ENCODE data around the gene LTB4R.
A peak's percentile ranks its signal among the peaks of the same experiment; 100 is the strongest.
"Not testable (repeated sequence)": the region's sequence is repeated elsewhere in the genome, so short reads cannot be mapped to it uniquely, and the experiment has no call there.

The LTB4R gene

DNA sequence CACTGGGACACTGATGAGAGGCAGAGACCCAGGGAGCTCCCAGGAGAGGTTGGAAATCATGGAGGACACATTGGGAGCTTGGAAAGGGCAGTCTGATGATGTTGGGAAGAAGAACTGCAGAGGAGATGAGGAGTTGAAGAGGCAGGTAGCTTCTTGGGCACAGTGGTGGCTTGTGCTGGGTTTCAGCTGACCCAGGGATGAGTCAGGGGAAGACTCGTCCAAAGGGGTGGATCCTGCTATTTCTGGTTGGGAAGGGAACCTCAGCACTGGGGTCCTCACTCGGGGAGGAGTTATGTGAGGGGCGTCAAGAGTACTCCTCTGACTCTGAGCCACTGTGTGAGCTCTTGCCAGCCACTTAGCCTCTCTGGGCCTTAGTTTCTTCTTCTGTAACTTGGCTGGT is 12.0 kb downstream of the LTB4R start:
- DNase-seq (ENCODE audit: low read depth in 2 of 2) = no peak

DNA sequence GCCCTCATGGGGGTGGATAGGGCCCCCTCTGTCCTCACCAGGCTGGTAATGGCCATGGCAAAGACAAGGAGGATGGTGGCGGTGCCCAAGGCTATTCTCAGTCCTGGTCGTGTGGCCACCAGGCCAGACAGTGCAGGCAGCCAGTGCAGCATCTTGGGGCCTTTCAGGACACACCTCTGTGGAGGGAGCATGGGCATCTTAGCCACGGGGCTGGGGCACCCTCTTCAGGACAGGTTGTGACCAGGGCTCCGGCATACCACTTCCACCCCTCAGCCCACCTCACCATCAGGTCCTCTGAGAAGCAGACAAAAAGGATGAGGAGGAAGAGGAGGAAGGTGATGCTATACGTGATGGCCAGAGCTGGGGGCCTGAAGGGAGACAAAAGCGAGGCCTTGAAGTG is 12.7 kb downstream of the LTB4R start:
- DNase-seq (ENCODE audit: low read depth in 2 of 2) = no peak

DNA sequence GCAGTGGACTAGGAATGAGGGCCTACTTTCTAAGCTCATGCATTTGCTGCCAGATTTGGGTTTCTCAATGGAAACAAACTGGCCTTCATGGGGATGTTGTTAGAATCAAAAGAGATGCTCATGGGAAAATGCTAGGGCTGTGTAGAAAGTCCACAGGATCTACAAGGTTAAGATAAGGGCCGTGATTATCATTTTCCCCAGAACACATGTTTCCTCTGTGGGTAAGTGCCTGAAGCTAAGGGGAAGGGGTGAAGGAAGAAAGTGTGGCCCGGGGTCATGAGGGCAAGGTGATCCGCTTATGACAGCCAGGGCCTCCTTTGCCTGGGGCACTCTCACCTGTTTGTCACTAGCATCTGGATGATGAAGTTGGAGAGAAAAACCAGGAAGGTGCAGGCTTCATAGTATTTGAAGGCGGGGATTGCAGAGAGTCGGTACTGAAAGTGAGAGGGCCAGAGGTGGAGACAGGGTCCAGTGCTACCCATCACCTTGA is 13.8 kb downstream of the LTB4R start:
- no peak for DNase-seq (ENCODE audit: low read depth in 2 of 2)

DNA sequence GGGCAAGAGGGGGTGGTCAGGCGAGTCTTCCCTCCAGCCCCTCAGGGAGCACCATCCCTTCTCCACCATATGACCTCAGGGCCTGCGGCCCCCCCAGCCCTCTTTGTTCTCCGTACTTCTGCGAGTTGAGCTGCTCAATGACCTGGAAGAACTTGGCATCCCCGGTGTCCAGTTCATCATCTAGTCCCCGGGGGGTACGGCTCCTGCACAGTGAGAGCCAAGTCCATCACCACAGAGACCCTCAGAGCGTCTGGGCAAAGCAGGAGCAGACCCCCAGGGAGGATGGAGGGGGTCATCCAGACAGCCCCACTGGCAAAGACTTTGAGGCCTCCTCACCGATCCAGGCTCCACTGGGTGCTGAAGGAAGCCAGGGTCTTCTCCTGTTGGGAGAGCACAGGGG is 14.7 kb downstream of the LTB4R start:
- DNase-seq (ENCODE audit: low read depth in 2 of 2) = no peak

DNA sequence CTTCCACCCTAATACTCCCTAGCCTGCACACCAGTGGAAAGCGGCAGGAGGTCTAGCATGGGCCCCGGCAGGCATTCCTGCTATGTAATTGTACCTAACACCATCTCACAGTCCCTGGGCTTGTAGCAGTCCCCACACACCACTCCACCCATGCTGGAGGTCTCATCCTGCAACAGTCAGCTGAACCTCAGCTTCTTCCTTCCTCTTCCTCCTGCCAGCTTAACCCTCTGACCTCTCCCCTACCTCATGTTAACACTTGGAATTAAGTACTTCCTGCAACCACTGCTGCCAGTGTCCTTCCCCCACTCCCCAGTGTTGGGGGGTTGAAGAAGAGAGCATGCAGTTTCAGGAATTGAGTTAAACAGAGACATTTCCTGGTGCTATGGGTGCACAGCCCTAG is 16.0 kb downstream of the LTB4R start:
- DNase-seq (ENCODE audit: low read depth in 2 of 2) = no peak

DNA sequence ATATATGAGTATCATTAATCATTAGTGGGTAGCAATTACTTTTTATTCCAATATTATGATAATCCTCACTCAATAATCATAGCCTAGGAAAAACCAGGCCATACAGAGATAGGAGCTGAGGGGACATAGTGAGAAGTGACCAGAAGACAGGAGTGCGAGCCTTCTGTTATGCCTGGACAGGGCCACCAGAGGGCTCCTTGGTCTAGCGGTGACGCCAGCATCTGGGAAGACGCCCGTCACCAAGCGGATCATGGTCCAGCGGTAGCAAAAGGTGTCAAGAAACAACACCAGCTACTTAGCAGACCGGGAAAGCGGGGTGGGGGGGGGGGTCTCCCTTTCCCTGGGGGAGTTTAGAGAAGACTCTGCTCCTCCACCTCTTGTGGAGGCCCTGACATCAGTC is 16.6 kb downstream of the LTB4R start:
- not testable (repeated sequence) for DNase-seq (ENCODE audit: low read depth in 2 of 2)

DNA sequence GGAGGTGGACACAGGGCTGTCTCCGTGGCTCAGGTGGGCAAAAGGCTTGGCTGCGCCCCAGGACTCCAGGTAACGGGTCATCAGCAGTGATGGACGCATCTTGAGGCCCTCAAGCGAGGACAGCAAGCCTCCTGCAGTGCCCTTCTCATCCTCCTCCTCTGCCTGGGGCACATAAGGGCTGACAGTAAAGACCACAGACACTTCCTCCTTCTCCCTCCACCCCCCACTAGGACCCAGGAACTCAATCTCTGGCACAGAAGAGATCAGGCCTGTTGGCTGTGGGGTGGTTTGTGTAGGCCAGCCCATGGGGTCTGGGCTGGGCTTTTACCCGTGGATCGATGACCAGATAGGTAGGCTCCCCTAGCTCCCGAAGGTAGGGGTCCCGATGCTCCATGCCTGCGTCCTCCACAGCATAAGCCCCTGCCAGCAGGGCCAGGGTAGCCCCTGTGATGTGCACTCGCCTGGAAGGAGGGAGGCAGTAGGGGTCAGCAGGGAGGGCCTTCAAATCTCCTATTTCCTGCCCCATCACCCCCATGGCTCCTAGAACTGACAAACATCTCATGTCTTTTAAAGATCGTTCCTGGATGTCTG is 17.9 kb downstream of the LTB4R start:
- no peak for DNase-seq (ENCODE audit: low read depth in 2 of 2)

DNA sequence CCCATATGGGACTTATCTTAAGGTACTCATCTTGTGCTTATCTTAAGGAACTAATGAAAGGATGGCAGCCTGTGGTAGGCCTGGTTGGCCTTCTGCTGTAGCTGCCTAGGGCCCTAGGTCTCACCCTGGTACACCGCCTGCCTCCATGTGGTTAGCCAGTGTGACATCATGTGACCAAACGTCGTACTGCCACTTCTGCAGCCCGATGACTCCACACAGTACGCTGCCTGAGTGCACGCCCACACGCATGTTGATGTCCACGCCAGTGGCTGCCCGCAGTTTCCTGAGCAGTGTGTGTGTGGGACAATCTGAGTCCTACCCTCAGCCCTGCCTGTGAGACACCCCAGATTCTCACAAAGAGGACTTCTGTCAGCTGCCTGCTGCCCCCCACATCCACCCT is 18.4 kb downstream of the LTB4R start:
- peak; percentile 60 to 72 for DNase-seq (ENCODE audit: low read depth in 2 of 2)

DNA sequence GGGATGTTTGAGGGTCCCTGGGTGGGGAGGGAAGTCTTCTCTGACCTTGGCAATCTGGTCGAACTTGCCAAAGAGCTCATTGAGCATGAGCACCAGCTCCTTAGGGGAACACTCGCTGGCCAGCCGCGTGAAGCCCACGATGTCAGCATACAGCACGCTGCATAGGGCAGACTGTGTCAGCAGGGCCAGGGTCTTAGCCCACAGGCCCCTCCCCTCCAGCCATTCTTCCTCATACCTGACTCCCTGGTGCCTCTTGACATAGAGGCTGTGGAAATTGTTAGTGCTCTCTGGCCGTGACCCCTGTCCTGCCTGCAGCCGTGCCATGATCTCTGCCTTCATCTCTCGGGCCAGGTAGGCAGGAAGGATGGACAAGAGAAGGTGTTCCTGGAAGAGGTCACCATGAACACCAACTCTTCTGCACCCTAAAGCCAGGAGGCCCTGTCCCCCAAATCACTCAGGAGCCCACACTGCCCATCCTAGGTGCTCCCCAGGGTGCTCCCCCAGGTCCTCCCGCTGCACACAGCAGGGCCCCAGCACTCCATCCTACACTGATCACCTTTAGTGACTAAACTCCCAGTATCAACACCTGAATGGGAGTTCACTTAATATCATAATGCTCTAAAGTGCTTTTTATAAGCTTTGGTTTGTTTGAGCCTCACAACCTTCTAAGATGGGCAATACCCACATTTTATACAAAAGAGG is 19.8 kb downstream of the LTB4R start:
- DNase-seq (ENCODE audit: low read depth in 2 of 2) = no peak

DNA sequence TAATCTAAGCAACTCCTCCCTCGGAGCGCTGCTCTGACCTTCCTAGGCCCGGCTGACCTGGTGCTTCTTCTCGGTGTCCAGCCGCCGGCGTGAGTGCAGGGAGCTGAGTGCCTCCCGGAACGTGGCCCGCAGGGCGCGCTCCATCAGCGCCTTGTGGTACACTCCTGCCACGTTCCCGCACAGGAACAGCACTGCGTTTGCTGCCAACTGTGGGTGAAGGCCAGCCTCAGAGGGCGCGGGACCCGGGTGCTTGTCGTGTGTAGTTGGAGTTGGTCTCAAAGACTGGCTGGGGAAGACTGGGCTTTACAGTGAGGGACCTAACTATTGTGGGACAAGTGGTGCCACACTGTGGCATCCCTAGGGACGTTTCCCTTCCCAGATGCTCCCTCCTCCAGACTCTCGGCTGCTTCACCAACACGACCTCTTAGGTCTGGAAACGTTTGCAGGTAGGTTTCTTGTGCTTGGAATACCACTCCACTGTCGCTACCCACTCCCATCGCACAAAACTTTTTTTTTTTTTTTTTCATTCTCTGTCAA is 20.5 kb downstream of the LTB4R start:
- no peak for DNase-seq (ENCODE audit: low read depth in 2 of 2)

DNA sequence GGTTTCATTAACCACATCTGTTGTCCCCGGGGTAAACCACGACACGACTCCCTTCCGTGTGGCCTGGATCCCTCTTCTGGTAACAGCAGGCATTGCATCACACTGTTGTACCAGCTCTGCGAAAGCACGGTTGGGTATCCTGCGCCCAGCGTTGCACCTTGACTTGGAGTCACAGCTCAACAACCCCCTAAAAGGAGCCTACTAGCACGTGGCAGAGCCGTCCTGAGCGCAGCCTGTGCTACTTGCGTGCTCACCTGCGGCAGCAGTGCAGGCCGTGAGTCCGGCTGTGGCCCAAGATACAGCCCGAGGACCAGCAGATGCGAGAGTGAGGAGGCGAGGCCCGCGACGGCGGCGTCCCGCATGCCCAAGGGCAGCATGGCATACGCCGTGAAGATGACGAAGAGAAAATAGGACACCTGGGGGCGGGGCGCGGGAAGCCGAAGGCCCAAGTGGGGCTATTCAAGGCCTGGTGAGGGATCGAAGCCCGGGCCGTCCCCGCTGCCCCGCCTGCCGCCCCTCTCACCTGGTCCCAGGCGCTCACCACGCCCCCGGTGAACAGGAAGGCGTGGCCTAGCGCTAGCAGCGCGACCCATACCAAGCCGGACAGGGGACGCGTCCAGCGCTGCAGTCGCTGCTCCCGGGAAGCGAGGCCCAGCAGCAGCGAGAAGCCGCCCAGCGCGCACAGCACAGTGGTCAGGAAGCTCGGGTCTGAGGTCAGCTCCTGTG is 21.1 kb downstream of the LTB4R start:
- DNase-seq (ENCODE audit: low read depth in 2 of 2) = peak; percentile 74 to 81

DNA sequence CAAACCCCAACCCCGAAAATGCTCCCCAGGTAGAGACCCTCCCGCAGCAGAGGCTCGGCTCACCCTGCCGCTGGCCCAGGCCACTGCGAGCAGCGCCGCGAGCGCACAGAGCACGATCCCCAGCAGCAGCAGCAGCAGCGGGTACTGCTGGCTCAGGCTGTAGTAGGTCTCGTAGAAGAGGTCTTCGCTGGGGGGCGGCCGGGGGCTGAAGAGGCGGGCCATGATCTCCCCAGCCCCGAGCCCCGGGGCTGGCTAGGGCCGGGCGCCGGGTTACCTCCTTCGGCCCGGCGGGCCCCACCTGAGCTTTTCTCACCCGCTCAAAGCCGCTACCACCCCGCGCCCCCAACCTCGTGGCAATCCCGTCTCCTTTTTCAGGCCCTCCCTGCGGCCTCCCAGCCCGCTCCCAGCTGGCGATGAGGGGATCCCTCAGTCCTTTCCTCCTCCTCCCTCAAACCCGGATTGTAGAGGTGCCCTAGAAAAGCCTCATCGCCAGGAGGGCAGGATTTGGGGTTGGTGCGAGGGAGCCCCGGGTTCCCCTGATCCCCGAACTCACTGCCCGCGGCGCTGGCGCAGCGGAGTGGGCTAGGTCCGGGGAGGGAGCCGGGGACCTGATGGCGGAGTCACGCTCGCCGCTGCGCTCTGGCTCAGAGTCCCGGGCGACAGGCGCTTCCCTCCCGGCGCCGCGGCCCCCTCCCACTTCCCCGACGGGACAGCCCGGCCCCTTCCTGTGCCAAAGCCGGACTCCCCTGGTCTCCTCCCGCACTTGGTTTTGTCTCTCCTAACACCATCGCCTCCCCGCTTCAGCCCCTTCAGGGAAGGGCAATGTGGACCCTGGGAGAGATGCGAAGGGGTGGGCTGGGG is 23.4 kb downstream of the LTB4R start, which contains the start of gene ADCY4:
Gene ADCY4 (minus strand): TSS at position 641 of the 861 bp plus-strand sequence. CDS start 419 bp downstream, at position 222.
- DNase-seq (ENCODE audit: low read depth in 2 of 2) = no peak

DNA sequence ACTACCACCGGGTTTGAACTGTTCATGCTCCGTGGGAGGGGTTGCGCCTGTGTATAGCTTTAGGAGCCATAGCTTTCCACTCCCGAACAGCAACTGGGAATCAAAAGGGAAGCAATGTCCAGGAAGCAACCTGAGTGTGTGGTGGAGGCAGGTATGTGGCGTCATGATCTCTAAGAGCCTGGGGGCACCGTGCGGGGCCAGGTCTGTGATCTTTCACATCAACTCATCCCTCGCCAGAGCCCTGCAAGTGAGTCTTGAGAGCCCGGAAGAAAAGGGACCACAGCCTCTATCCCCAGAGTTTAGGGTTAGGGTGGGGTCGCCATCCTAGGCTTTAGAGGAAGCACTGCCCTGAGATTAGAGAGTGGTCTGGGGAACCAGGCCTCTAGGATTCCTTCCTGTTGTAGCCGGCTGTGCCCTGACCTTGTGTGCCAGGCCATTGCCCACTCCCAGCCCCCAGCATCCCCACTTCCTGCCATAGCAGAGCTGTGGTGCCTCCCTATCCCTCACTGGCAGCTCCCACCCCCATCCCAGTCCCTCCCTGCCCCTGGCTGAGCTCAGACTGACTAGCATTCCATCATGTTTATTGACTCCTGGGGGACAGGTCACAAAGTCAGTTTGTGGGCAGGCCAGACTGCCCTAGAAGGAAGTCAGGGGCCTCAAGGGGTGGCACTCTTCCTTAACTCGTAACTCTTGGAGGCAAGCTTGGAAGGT is 24.3 kb downstream of the LTB4R start:
- DNase-seq (ENCODE audit: low read depth in 2 of 2) = no peak

DNA sequence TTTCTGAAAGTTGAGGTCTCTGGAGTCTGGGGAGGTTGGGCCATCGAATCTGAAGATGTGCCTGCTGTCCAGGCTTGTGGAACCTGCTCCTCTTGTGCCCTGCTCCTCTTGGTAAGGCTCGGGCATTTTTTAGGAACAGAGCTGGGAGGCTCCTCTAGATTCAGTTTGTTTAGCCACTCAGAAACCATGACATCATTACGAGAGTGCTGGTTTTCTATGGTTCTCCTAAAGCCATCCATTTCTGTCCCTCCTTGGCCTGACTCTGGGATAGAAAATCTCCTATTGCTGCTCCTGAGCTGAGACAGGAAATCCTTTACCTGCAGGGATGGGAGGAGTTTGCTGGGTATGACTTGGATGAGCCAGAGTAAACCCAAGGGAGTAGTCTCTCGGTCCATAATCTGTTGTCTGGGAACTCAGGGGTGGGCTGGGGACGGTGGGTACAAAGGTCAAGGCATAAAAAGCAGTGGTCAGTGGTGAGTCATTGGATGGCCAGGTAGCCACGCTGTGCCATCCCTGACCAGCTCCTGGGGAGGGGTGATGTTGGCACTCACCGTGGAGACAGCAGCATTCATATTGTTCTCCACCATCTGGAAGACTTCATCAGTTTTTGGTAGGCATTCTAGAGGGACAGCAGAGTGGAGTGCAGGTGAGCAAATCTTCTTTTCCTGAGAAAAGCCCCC is 26.0 kb downstream of the LTB4R start:
- no peak for DNase-seq (ENCODE audit: low read depth in 2 of 2)

DNA sequence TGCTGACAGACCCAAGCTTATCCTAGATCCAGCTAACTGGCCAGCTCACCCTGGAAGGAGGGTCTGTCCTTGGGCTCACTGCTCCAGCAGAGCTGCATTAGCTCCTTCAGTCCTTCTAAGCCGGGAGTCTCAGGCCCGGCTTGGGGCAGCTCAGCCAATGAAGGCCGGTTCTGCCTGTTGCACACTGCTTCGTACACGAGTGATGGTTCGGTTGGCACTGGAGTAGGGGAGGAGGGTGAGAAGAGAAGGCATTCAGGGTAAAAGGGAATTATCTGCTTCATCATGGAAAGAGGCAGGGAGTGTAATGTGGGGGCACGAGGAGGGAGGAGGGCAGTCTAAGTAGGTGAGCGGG is 26.5 kb downstream of the LTB4R start:
- no peak for DNase-seq (ENCODE audit: low read depth in 2 of 2)

DNA sequence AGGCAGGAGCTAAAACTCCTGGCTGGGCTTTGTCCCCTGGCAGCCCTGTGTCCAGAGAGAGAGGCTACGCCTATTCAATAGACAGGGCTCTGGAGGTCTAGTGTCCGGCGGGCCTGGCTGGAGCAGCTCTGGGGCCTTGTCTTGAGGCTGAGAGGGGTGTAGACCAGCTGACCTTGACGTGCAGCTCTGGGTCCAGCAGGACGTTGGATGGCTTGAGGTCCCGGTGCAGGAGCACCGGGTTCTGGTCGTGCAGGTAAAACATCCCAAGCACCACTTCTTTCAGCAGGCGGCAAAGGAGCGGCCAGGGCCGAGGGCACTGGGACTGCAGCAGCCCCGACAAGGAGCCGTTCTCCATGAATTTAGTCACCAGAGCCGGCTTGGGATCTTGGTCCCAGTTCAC is 27.5 kb downstream of the LTB4R start:
- no peak for DNase-seq (ENCODE audit: low read depth in 2 of 2)

DNA sequence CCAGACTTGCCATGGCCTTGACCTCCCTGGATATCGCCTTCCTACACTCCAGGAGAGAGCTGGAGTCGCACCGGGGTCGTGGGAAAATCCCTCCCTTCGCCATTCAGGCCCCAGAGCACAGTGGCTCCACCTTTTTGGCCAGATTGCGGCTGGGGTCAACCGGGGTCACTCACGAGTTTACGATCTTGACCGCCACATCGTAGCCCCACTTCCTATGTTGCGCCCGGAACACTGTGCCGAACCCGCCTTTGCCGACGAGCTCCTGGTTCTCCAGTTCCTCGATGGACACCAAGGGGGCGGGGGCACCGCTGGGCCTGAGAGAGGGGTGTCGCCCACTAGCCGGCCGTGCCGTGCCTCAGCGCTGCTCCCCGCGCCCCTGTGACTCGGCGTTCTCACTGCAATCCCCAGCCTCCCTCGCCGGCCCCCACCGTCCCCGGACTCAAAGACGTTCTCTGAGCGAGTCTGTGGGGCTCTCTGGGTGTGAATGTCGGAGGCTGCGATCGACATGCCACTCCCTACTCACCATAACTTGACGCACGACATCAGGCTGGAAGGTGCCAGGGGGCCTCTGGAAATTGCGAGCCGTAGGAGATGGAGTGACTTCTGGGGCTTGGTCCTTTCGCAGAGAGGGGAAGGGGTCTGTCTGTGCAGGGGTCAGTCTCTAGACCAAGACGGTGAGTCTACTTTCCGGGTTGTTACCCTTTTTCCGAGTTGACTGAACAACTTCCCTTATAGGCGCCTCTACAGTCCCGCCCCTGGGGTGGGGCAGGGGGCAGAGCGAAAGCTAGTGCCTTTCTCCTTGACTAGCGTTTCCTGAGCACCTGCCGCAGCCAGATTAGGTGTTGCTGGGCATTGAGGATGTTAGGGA is 28.2 kb downstream of the LTB4R start, which contains the start of gene RIPK3:
Gene RIPK3 (minus strand): TSS at position 708 of the 868 bp plus-strand sequence. CDS start 165 bp downstream, at position 543.
- peak; percentile 28 to 53 for DNase-seq (ENCODE audit: low read depth in 2 of 2)

DNA sequence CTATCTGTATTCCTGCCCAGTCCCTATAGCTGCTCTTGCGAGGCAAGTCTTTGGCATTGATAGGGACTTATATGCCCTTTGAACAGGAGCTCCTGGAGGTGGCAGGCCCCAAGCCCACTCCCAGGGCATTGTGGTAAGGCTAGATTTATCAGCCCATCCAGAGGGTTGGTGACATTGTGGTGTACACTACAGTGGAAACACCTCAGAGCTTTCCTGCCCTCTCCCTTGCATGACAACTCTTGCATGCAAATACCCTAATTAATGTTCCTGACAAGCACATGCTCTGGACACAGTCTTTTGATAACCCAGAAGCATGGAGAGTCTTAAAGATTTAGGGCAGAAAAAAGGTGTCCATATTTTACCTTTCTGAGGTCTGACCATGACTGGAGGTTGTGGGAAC is 29.3 kb downstream of the LTB4R start:
- DNase-seq (ENCODE audit: low read depth in 2 of 2) = no peak

DNA sequence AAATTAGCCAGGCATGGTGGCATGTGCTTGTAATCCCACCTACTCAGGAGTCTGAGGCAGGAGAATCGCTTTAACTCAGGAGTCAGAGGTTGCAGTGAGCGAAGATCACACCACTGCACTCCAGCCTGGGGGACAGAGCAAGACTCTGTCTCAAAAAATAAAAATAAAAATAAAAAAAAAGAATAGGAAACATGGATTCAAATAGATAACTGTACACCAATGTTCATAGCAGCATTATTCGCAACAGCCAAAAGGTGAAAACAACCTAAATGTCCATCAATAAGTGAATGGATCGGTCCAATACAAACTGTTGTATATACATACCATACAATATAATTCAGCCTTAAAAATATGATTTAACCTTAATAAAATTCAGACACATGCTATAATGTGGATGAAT is 31.6 kb downstream of the LTB4R start:
- DNase-seq (ENCODE audit: low read depth in 2 of 2) = no peak
